Measurements from ENCODE around the gene FGGY.
"Not testable (repeated sequence)": the region's sequence is repeated elsewhere in the genome, so short reads cannot be mapped to it uniquely, and the experiment has no call there.

The FGGY gene

DNA sequence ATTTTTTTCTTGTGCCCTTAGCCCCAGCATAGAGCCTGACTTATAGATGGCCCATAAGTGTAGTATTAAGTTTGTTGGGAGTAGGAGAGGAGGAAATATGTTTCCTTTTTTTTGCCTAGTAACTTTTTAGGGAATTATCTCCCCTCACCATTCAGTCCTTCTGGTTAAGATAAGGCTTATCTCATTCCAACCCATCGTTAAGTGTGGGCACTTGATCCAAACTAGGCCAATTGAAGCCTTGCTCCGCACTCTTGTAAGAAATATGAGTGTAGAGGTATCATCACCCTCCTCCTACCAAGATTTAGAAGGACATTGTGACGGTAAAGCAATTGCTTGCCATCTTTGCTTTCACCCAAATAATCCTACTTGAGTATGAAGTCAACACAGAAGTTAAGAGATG lies 8.8 kb upstream of the FGGY start:
- in situ Hi-C loops (cut with HindIII; ENCODE audit: low sequenced_read_pairs), result no loop called here

DNA sequence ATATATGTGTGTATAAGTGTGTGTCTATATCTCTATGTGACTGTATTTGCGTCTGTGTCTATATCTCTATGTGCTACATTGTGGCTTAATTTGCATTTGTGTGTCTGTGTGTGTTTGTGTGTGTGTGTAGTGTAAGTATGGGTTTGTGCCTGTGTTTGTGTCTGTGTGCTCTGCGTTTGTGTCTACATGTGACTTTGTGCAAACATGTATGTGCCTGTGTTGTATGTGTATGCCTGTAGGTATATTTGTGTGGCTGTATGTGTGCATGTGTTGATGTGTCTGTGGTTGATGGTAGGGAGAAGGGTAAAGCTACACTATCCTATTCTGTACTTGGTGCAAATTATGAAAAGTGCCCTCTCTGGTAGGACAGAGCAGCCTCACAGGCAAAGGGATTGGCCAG lies 7.3 kb upstream of the FGGY start:
- in situ Hi-C loops (cut with HindIII; ENCODE audit: low sequenced_read_pairs), result no loop called here

DNA sequence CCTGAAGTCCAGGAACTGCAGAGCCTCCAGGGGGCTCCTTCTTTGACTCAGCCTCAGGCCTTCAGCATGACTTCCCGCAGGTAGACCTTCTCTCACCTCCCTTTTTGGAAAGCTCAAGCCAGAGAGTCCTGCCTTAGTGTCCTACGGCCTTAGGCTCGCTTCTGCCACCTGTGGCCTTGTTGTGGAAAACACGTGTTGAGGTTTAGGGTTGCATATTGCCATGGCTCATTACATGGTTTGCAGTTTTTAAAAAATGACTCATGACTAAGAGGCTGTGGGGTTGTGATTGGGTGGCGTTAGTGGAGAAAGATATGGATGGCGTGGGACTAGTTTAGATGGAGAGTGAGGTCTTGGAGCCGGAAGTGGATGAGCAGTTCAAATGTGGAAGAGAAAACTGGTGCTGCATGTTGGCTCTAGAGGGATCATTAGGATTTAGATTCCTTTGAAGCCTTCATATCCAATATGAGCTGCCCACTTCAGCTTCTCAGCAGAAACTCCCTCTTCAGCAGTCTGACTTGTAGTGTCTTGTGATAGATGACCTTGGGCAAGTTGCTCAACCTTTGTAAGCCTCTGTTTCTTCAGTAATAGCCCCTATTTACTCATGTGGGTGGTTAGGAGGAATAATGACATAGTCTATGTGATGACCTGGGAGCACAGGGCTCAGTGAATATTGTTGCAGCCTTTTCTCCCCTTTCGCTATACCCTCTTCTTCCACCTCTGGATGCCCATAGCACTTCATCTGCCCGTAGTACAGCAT lies 6.5 kb upstream of the FGGY start:
- in situ Hi-C loops (cut with HindIII; ENCODE audit: low sequenced_read_pairs), result no loop called here

DNA sequence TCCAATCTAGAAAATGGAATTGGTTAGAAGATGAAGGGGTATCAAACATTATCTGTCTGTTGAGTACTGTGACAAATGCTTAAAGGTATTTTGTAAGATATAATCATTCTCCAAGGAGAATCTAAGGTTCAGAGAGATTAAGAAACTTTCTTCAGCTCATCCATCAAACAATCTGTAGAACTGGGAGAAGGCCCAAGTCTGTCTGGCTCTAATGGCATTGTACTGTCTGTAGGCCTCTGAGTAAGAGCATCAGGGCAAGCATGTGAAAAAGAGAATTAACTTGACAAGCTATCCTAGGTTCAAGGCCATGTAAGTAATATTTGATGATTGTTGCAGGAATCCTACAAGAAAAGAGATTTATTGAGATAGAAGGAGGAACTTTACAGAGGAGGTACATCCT lies 5.3 kb upstream of the FGGY start:
- in situ Hi-C loops (cut with HindIII; ENCODE audit: low sequenced_read_pairs), result no loop called here

DNA sequence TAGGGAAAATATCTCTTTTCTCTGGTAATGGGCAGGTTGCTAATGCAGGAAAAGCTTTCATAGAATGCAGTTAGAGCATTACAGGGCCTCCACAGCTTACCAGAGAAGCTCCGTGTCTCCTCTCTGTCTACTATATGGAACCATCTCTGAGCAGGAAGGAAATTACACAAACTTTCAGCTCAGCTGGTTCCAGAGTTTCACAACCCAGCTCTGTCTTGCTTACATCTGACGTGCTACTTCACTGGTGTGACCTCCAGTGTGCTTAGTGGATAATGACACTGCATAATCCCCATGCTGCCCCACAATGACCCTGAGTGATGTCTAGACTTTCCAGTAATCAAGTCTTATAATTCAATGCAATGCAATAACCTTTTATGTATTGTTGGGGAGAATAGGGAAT lies 4.3 kb upstream of the FGGY start:
- in situ Hi-C loops (cut with HindIII; ENCODE audit: low sequenced_read_pairs), result no loop called here

DNA sequence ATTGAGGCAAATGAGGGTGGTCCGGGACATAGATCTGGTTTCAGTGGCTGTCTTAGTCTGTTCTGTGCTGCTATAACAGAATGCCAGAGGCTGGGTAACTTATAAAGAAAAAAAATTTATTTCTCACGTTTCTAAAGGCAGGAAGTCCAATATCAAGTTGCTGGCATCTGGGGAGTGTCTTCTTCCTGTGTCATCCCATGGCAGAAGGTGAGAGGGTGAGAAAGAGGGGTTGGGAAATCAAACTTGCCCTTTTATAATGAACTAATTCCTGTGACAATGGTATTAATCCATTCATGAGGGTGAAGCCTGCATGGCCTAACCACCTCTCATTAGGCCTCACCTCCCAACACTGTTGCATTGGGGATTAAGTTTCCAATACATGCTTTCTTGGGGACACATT lies 3.7 kb upstream of the FGGY start:
- in situ Hi-C loops (cut with HindIII; ENCODE audit: low sequenced_read_pairs), result no loop called here

DNA sequence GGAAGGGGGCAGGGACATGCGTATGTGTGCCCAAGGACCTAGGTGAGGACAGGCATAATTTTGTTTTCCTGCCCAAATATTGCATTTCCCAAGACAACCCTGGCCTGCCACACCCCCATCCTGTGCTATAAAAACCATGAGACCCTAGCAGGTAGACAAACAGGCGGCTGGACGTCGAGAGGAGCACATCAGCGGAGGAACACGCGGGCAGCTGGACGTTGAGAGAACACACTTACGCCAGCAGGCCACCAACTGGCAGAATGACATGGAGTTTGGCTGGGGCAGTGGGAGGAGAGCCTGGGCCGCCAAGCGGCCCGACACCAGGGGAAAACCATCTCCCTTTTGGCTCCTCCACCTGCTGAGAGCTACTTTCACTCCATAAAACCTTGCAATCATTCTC lies 3.0 kb upstream of the FGGY start:
- in situ Hi-C loops (cut with HindIII; ENCODE audit: low sequenced_read_pairs), result no loop called here

DNA sequence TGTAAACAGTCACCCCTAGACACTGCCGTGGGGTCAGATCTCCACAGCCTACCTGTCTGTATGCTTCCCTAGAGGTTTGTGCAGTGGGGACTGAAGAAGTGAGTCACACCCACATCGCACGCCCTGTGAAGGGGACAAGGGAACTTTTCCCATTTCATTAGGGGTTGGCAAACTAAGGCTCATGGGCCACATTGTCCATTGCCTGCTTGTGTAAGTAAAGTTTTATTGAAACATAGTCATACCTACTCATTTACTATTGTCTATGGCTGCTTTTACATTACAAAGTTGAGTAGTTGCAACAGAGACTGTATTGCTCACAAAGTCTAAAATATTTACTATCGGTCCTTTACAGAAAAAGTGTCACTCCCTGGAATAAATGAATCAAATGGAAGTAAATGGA lies 2.5 kb upstream of the FGGY start:
- in situ Hi-C loops (cut with HindIII; ENCODE audit: low sequenced_read_pairs), result no loop called here

DNA sequence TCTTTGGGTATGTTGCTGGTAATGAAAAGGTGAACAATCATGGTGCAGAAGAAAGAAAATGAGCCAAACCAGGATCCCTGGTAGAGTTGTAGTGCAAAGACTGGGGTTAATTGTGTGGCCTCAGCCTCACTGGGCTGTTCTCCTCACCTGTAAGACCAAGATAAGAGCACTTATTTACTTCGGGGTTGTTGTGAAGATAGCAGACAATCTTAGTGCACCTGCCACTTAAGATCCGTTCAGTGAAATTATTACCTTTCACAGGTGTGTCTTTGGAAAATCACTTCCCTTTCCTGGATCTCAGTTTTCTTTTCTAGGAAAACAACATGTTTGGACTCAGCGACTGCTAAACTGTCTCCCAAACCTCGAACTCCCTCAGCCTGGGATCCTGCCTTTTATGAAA lies 1.3 kb upstream of the FGGY start:
- in situ Hi-C loops (cut with HindIII; ENCODE audit: low sequenced_read_pairs), result no loop called here

DNA sequence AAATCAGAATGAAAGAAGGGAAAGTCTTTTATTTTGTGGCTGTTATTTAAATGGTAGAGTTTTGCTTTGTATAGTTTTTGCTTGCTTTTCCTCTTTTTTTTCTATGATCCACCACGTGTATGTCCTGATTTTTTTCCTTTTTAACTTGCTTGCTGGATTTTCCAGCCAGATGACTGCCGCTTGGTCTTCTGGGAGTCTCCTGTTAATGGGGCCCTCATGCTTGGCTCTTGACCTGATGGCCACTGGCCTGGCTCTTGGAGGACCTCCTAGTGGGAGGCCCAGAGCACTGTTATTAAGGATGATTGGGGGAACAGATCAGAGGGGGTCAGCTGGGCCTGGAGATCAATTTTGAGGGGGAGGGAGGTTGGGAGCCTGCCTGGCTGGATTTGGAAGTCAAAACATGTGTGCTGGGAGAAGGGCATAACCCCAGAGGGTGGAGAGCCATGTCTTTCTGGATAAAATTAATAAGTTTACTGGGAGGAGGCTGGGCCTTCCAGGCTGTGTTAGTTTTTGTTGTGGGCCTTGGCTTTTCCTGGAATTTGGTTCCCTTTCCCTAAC lies 1.2 kb downstream of the FGGY start:
- in situ Hi-C loops (cut with HindIII; ENCODE audit: low sequenced_read_pairs), result no loop called here

DNA sequence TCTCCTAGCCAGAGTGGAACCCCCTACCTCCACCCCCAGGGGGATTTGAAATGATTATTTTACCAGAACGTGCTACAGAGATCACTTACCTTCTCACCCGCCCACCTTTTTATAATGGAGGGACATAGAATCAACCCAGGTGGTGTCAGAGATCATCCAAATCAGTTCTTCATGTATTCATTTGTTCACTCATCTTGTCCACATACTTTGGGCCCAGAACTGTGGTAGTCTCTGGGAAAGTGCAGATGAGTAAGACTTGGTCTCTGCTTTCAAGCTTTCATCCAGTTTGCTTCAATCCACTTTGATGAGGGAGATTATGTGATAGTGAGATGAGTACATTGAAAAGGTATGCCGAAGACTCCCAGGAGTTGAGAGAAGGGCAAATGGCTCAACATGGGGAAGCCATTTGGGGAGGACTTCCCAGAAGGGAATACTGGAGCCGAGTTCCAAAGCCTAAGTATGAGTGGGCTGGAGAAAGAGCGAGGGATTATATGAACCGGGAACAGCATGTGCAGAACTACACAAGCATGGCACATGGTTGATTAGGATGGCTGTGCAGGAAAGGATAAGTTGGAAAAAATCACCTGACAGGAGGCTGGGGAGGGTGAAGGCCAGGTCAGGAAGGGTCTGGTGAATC lies 1.9 kb downstream of the FGGY start:
- in situ Hi-C loops (cut with HindIII; ENCODE audit: low sequenced_read_pairs), result no loop called here

DNA sequence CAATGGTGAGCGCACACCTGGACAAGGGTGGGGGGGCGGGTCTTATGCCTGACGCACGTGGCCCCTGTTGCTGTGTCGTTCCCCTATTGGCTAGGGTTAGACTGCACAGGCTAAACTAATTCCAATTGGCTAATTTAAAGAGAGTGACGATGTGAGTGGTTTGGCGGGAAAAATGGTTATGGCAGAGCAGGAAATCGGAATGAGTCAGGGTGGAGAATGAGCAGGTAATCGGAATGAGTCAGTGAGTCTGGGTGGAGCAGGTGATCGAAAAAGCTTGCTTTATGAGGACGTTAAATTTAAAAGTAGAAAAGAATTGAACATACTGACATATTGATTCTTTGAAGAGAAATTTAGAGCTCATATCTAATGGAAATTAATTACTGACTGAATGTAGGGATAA lies 2.8 kb downstream of the FGGY start:
- in situ Hi-C loops (cut with HindIII; ENCODE audit: low sequenced_read_pairs), result not testable (repeated sequence)

DNA sequence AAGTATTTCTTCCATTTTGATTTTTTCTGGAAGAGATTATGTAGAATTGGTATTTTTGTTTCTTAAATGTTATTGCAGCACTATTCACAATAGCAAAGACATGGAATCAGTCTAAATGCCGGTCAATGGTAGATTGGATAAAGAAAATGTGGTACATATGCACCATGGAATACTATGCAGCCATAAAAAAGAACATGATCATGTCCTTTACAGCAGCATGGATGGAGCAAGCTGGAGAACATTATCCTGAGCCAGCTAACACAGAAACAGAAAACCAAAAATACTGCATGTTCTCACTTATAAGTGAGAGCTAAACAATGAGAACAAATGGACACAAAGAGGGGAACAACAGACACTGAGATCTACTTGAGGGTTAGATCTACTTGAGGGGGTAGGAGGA lies 5.4 kb downstream of the FGGY start:
- in situ Hi-C loops (cut with HindIII; ENCODE audit: low sequenced_read_pairs), result no loop called here

DNA sequence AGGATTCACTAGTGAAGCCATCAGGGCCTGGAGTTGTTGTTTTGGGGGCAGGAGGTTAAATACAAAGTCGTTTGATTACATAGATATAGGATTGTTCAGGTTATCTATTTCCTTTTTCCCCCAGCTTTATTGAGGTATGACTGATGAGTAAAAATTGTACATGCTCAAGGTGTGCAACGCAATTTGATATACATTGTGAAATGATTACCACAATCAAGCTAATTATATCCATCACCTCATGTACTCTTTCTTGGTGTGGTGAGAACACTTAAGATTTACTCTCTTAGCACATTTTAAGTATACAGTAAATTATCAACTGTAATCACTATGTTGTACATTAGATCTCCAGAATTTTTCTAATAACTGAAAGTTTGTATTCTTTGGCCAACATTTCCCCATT lies 6.0 kb downstream of the FGGY start:
- in situ Hi-C loops (cut with HindIII; ENCODE audit: low sequenced_read_pairs), result no loop called here

DNA sequence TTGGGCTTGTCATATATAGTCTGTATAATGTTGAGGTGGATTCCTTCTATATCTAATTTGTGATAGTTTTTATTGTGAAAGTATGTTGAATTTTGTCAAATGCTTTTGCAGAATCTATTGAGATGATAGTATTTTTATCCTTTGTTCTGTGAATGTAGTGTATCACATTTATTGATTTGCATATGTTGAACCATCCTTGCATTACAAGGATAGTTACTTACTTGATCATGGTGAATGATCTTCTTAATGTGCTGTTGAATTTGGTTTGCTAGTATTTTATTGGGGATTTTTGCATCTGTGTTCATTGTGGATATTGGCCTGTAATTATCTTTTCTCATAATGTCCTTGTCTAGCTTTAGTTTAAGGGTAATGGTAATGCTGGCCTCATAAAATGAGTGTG lies 8.3 kb downstream of the FGGY start:
- in situ Hi-C loops (cut with HindIII; ENCODE audit: low sequenced_read_pairs), result no loop called here

DNA sequence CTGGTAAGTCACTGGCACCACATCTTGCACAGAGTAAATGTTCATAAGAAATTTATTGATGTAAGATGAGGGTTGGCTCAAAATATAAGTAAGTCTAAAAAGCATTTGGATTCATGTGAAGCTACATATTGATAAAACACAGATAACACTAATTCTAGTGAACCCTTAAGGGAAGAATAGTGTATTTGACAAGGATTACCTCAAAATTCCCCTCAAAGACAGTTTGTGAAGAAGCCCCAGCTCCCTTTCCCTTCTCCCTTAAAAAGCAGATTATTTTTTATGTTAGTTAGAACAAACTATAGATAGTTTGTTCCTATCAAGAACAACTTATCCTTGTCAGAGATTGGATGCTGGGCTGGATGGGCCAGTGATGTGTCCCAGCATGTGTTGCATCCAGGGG lies 10.7 kb downstream of the FGGY start:
- in situ Hi-C loops (cut with HindIII; ENCODE audit: low sequenced_read_pairs), result no loop called here

DNA sequence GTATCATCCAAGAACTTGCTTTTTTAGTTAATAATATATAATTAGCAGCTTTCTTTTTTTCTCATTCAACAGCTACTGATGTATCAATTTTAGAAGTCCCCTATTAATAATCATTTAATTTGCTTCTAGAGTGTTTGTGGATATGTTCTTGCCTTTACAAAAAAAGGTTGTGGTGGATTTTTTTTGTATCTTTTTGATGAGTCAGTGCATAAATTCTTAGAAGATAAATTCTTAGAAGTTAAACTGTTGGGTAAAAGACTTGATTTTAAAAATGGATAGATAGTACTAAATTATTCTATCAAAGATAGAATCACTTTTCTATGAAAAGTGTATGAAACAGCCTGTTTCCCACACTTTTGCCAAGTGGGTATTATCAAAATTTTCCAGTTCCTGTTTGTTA lies 11.9 kb downstream of the FGGY start:
- in situ Hi-C loops (cut with HindIII; ENCODE audit: low sequenced_read_pairs), result no loop called here

DNA sequence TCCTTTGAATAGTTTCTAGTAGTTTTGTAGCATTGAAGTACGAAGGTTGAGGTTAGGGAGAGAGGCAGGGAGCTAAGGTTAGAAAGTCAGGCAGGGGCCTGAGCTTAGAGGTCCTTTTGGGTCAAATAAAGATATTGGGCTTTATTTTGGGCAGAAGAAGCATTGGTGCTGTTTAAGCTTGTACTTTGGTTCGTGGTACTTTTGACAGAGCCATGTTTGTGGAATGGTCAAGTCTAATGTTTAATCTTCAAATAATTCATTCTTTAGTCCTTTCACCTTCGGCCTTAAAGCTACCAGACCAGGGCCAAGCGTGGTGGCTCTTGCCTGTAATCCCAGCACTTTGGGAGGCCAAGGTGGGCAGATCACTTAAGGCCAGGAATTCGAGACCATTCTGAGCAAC lies 12.5 kb downstream of the FGGY start:
- in situ Hi-C loops (cut with HindIII; ENCODE audit: low sequenced_read_pairs), result no loop called here

DNA sequence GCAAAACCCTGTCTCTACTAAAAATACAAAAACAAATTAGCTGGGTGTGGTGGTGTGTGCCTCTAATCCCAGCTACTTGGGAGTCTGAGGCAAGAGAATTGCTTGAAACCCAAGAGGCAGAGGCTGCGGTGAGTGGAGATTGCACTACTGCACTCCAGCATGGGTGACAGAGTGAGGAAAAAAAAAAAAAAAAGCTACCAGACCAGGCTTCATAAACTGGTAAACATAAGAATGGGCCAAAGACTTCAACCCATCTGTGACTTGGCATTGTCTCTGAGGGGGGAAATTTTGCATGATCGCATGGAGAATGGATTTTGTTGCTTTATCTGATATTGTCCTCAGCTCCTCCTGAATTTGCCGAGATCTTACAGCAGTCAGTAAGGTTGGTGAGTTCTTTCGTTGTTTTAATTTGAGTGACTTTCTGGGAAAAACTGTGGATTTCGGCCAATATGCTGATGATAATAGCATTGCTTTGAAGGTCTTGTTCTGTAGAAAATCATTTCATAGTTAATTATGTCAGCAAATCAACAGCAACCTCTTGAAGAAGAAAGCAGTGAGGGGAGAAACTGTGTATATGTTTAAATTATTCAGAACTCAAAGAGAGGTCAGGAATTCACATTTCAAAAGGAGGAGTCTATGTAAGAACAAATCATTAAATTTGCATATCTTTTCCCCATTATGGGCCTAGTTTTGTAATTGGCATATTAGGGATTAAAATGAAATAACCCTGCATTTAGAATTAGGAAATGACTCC lies 13.1 kb downstream of the FGGY start:
- in situ Hi-C loops (cut with HindIII; ENCODE audit: low sequenced_read_pairs), result no loop called here

DNA sequence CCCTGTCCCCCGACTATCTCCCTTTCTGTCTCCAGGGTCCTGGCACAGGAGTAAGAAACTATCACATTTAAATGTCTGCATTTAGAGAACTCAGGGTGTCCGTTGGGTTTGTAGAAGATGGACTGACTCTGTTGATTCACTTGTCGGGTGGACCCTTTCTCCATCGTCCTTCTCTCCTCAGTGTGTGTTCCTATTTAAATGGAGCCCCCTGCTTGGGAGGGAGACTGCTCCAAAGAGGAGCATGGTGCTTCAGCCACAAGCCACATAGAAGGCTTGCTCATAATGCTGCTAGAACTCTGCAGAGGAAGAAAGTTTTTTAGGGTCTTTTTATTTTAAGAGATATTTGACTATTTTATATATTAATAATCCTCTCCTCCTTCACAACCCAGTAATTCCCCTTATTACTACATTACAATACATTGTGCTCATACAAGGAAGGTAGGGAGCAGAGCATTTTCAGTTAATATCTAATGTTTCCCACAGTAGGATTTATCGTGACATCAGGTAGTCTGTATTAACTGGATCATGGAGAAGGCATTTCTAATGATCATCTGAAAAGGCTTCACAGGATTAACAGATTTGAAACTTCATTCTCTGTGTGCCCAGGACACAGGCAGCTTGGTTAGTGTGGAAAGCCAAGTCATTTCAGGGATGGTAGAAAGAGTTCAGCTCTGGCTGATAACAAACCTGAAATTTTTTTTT lies 13.8 kb downstream of the FGGY start:
- in situ Hi-C loops (cut with HindIII; ENCODE audit: low sequenced_read_pairs), result no loop called here

DNA sequence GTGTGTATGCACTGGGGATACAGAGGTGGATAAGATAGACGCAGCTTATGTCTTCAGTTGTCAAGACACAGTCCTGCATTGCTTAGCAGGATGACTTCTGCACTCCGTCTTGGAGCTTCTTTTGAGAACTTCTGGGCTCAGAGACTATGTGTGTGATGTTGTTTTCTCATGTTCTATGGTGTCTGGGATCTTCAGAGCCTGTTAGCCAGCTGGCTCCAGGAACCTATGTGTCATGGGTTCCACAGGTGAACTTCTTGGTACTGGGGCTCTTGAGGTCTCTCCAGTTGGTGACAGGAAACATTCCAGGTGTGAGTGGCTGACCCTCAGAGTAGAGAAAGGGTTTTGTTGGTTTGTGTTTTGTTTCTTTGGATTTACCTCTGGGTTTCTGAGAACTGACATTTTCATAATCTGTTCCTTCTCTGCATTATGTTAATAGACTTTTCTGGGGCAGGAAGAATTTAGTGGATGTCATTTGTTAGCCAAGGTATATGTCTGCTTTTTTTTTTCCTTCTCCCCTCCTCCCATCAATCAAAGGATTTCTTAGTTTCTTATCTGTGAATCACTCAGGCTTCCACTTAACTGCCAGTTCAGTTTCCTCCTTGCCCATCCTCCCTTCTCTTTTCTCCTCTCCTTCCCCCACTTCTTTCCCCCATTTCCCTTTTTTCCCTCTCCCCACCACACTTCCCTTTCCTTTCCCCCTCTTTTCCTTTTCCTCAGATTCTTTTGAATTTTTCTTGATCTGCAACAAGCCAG lies 18.1 kb downstream of the FGGY start:
- in situ Hi-C loops (cut with HindIII; ENCODE audit: low sequenced_read_pairs), result no loop called here

Data from endothelial cell of hepatic sinusoid (primary cell).